Panc1 (cell line): ENCODE data around the gene PCDHGB2. TPM values are rescaled to one million over a fixed set of nuclear protein-coding genes. Genes with fewer than 3 reads are reported as not detected.
A peak's percentile ranks its signal among the peaks of the same experiment; 100 is the strongest.

Source experiments
- ATAC-seq: fragments of 200-7000 bp; cut with Tn5 transposase; 2 replicates; pipeline ENCODE4 v1.9.1; 2020; ENCODE audit warnings: mild to moderate bottlenecking, moderate library complexity
- BruUV-seq: library from RNA; stranded (reverse); fragments of 400-500 nt; replicated peaks from 2 replicates; lab custom pipeline; 2021; lab: Mats Ljungman, UMichigan
- CTCF ChIA-PET: fragments of 300-600 bp; sonication (Branson Sonifier 250); formaldehyde crosslinking; loops from one replicate; lab custom pipeline; 2022; ENCODE audit warnings: antibody characterized with exemption; lab: Charles Lee
- POLR2A ChIA-PET: fragments of 300-600 bp; sonication (Branson Sonifier 250); formaldehyde crosslinking; loops from one replicate; lab custom pipeline; 2022; ENCODE audit warnings: antibody characterized with exemption; lab: Charles Lee
- DNase-seq: peaks from one replicate; pipeline ENCODE4 v3.0.0-alpha.2; 2010; ENCODE audit warnings: low read depth, low spot score
- H3K27ac ChIP-seq: 2 replicates; pipeline ENCODE4 v1.5.1; 2011; ENCODE audit warnings: mild to moderate bottlenecking, low read length, inconsistent platforms
- H3K27me3 ChIP-seq: fragments of 200-500 bp; sonication (Bioruptor generic); 2 replicates; pipeline ENCODE4 v1.6.0; 2014; ENCODE audit warnings: low read length, inconsistent platforms; ENCODE audit not compliant: control insufficient read depth, insufficient read depth
- H3K36me3 ChIP-seq: fragments of 200-500 bp; sonication (Bioruptor generic); 2 replicates; pipeline ENCODE4 v1.5.1; 2014; ENCODE audit warnings: inconsistent platforms, mild to moderate bottlenecking, low read length, moderate library complexity; ENCODE audit not compliant: control insufficient read depth, insufficient read depth
- H3K4me1 ChIP-seq: 2 replicates; pipeline ENCODE4 v1.5.1; 2011; ENCODE audit warnings: inconsistent platforms, mild to moderate bottlenecking, low read length, moderate library complexity; ENCODE audit not compliant: control insufficient read depth, insufficient read depth
- H3K4me3 ChIP-seq, 2 experiments: 2 replicates each; pipeline ENCODE4 v1.5.1; 2011 to 2012; ENCODE audit warnings: low read depth in 2 of 2, low read length in 2 of 2, mild to moderate bottlenecking in 2 of 2, inconsistent platforms in 1 of 2, moderate library complexity in 1 of 2
- H3K9me3 ChIP-seq: fragments of 200-500 bp; sonication (Bioruptor generic); 2 replicates; pipeline ENCODE4 v1.5.1; 2014; ENCODE audit warnings: low read depth, mild to moderate bottlenecking, inconsistent platforms, low read length, moderate library complexity; ENCODE audit not compliant: control insufficient read depth, insufficient read depth
- POLR2AphosphoS5 ChIP-seq: IDR thresholded peaks from 2 replicates; pipeline ENCODE4 v1.6.1; 2012; ENCODE audit warnings: mild to moderate bottlenecking, low read depth, low read length, moderate library complexity
- REST ChIP-seq, 2 experiments: IDR thresholded peaks; 2 replicates each; pipeline ENCODE4 v1.6.1; 2011 to 2012; ENCODE audit warnings: low read depth in 2 of 2, control low read depth in 1 of 2, low read length in 1 of 2, mild to moderate bottlenecking in 1 of 2, moderate library complexity in 1 of 2; ENCODE audit not compliant: insufficient read depth in 1 of 2
- SIN3A ChIP-seq: IDR thresholded peaks from 2 replicates; pipeline ENCODE4 v1.6.1; 2012; ENCODE audit warnings: low read depth, mild to moderate bottlenecking, low read length, moderate library complexity, borderline replicate concordance; ENCODE audit not compliant: insufficient read depth
- TCF7L2 ChIP-seq: IDR thresholded peaks from 2 replicates; pipeline ENCODE4 v1.6.1; 2011; ENCODE audit warnings: mild to moderate bottlenecking, low read depth, low read length, inconsistent platforms
- in situ Hi-C: cut with HindIII; loops from 2 replicates; pipeline ENCODE4 v1.10.0; 2016; ENCODE audit warnings: low sequenced_read_pairs, low pct_unique_long_range_greater_than_20kb
- intact Hi-C: fragments of 100-400 bp; cut with micrococcal nuclease; formaldehyde crosslinking; loops from one replicate; pipeline ENCODE4 v1.10.0; 2022; ENCODE audit not compliant: unreplicated experiment
- total RNA-seq: library from RNA; stranded (reverse); gene quantifications from one replicate; pipeline ENCODE4 v1.2.1, GENCODE V29; 2021; ENCODE audit not compliant: unreplicated experiment
- TF ChIP-seq, protein P1 (sequence below): fragments of 450-650 bp; IDR thresholded peaks from 2 replicates; pipeline ENCODE4 v1.5.1; 2017; ENCODE audit warnings: mild to moderate bottlenecking

Gene PCDHGB2
- total RNA-seq, 1 experiment from 2014 or later, result 5.3 TPM

- peak overlapping the region; percentile 73 for H3K27ac ChIP-seq
Measured at GRCh38 chr5:141326088-141326854, 33.5 kb upstream of the PCDHGB2 start.

GRCh38 chr5:141328231-141328630, 31.6 kb upstream of the PCDHGB2 start:
- Histone ChIP-seq H3K4me3 (no peak overlapping the region), H3K27me3 (no peaks in the 10 kb centered on the region), H3K9me3 (peaks cover 4% of the 10 kb centered on the region; the same call in 1 of the 2 replicates), H3K4me1 (no peaks in the 10 kb centered on the region), H3K27ac (no peak overlapping the region), H3K36me3 (no peaks in the 10 kb centered on the region)
- ChIA-PET POLR2A (no interaction called here), CTCF (no interaction called here)
- TF ChIP-seq POLR2AphosphoS5, result no peak
- no peak for TF ChIP-seq SIN3A
- TF ChIP-seq TCF7L2, result no peak
- no peak for TF ChIP-seq REST (IDR thresholded peaks at IDR 0.05; ENCODE audit: insufficient read depth in 1 of 2, low read depth in 2 of 2, low read length in 1 of 2)
- TF ChIP-seq, protein P1, sequence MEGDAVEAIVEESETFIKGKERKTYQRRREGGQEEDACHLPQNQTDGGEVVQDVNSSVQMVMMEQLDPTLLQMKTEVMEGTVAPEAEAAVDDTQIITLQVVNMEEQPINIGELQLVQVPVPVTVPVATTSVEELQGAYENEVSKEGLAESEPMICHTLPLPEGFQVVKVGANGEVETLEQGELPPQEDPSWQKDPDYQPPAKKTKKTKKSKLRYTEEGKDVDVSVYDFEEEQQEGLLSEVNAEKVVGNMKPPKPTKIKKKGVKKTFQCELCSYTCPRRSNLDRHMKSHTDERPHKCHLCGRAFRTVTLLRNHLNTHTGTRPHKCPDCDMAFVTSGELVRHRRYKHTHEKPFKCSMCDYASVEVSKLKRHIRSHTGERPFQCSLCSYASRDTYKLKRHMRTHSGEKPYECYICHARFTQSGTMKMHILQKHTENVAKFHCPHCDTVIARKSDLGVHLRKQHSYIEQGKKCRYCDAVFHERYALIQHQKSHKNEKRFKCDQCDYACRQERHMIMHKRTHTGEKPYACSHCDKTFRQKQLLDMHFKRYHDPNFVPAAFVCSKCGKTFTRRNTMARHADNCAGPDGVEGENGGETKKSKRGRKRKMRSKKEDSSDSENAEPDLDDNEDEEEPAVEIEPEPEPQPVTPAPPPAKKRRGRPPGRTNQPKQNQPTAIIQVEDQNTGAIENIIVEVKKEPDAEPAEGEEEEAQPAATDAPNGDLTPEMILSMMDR, result no peak
- no peak for ATAC-seq
- DNase-seq, result no peak
- in situ Hi-C loops, result loop anchor here (25.0 kb wide), 1 partner anchor 141 kb away; the partner anchor contains the start of genes PCDHB10, PCDHB11, PCDHB16 and PCDHB8
- intact Hi-C loops, result no loop called here
- no TSS peak for BruUV-seq

More at GRCh38 chr5:141326088-141326854, 33.5 kb upstream of the PCDHGB2 start:
- intact Hi-C loops, result no loop called here
- POLR2A ChIA-PET, result no interaction called here
- TF ChIP-seq, protein P1, result peak; percentile 82
- TF ChIP-seq POLR2AphosphoS5 (no peak), TCF7L2 (no peak), REST (IDR thresholded peaks at IDR 0.05; ENCODE audit: insufficient read depth in 1 of 2, low read depth in 2 of 2, low read length in 1 of 2) (no peak), SIN3A (no peak)
- BruUV-seq, result no TSS peak
- peaks cover 10% of the 10 kb centered on the region; the same call in 1 of the 2 replicates for H3K9me3 ChIP-seq
- peak overlapping the region; percentile 50 to 77 for H3K4me3 ChIP-seq
- peak; percentile 94 for ATAC-seq
- CTCF ChIA-PET, result interaction anchor here (0.6 to 0.7 kb wide), 3 partner anchors 24 to 1598 kb away, joined by 3 to 8 read pairs (median 3); partner anchors contain the start of gene PCDHGB1
- H3K36me3 ChIP-seq, result no peaks in the 10 kb centered on the region
- no peak for DNase-seq
- H3K27me3 ChIP-seq, result no peaks in the 10 kb centered on the region
- H3K4me1 ChIP-seq, result no peaks in the 10 kb centered on the region
- in situ Hi-C loops, result loop anchor here (25.0 kb wide), 1 partner anchor 139 kb away; the partner anchor contains the start of genes PCDHB10, PCDHB11, PCDHB16 and PCDHB8
